ENCODE results near the gene LRRC56.
A peak's percentile ranks its signal among the peaks of the same experiment; 100 is the strongest.

The LRRC56 gene

GRCh38 chr11:575996-576768 lies 38.9 kb downstream of the LRRC56 start, which contains the start of gene PHRF1:
Gene PHRF1 (plus strand): TSS chr11:576470. CDS start chr11:581513, 5,043 bp downstream.
- DNase-seq = peak; percentile 94 to 95

GRCh38 chr11:576811-577610 lies 39.7 kb downstream of the LRRC56 start:
- no peak for DNase-seq

- no peak for DNase-seq
These were observed 40.2 kb downstream of the LRRC56 start for GRCh38 chr11:577611-577894.

GRCh38 chr11:578276-579035 lies 41.1 kb downstream of the LRRC56 start:
- DNase-seq = no peak

- no peak for DNase-seq
These were observed 42.7 kb downstream of the LRRC56 start for GRCh38 chr11:579830-580601.

GRCh38 chr11:581342-581741 lies 44.0 kb downstream of the LRRC56 start:
- no peak for DNase-seq

- DNase-seq = no peak
These were observed 44.4 kb downstream of the LRRC56 start for GRCh38 chr11:581752-582151.

GRCh38 chr11:584287-584686 lies 47.0 kb downstream of the LRRC56 start:
- DNase-seq = no peak

GRCh38 chr11:586376-587316 lies 49.3 kb downstream of the LRRC56 start:
- no peak for DNase-seq

- DNase-seq = no peak
These were observed 50.2 kb downstream of the LRRC56 start for GRCh38 chr11:587546-587945.

GRCh38 chr11:587978-588380 lies 50.7 kb downstream of the LRRC56 start:
- DNase-seq = peak; percentile 68 to 75

- DNase-seq = no peak
These were observed 52.5 kb downstream of the LRRC56 start for GRCh38 chr11:589798-590197.

GRCh38 chr11:590997-591396 lies 53.7 kb downstream of the LRRC56 start:
- no peak for DNase-seq

GRCh38 chr11:592501-592900 lies 55.2 kb downstream of the LRRC56 start:
- no peak for DNase-seq

GRCh38 chr11:592918-593317 lies 55.6 kb downstream of the LRRC56 start:
- DNase-seq = no peak

GRCh38 chr11:593347-593746 lies 56.0 kb downstream of the LRRC56 start:
- no peak for DNase-seq

GRCh38 chr11:595400-595799 lies 58.1 kb downstream of the LRRC56 start:
- no peak for DNase-seq

GRCh38 chr11:596374-596773 lies 59.0 kb downstream of the LRRC56 start:
- DNase-seq = no peak

- no peak for DNase-seq
These were observed 59.9 kb downstream of the LRRC56 start for GRCh38 chr11:597166-597725.

GRCh38 chr11:598005-598680 lies 60.8 kb downstream of the LRRC56 start:
- no peak for DNase-seq
